Measurements from ENCODE around the gene VWA7. TPM values are rescaled to one million over a fixed set of nuclear protein-coding genes. Genes with fewer than 3 reads are reported as not detected.
A peak's percentile ranks its signal among the peaks of the same experiment; 100 is the strongest.

VWA7 gene
- total RNA-seq, 1 donor from 2014 or later = 0.26 TPM

GRCh38 chr6:31736768-31737314, 40.3 kb downstream of the VWA7 start:
- Histone ChIP-seq H3K27me3 (ENCODE audit: control insufficient read depth, insufficient read depth, low read length) (no peaks in the 10 kb centered on the region), H3K36me3 (ENCODE audit: control insufficient read depth, insufficient read depth, low read length) (peaks cover 20% of the 10 kb centered on the region), H3K4me3 (ENCODE audit: low read depth, low read length) (peak overlapping the region; percentile 52)
- FAIRE-seq (no peak), DNase-seq (ENCODE audit: low read depth) (no peak)
- no peak for TF ChIP-seq CTCF (IDR thresholded peaks at IDR 0.05; ENCODE audit: insufficient read depth, low read length, severe bottlenecking)

- DNase-seq (ENCODE audit: low read depth) = peak; percentile 76
- H3K27me3 ChIP-seq (ENCODE audit: control insufficient read depth, insufficient read depth, low read length) = no peaks in the 10 kb centered on the region
- H3K36me3 ChIP-seq (ENCODE audit: control insufficient read depth, insufficient read depth, low read length) = peaks cover 19% of the 10 kb centered on the region
- no peak for FAIRE-seq
- peak within 1 kb of the TSS; percentile 52 for H3K4me3 ChIP-seq (ENCODE audit: low read depth, low read length)
- no peak for TF ChIP-seq CTCF (IDR thresholded peaks at IDR 0.05; ENCODE audit: insufficient read depth, low read length, severe bottlenecking)
These were observed 40.9 kb downstream of the VWA7 start, which contains the start of gene CLIC1 for GRCh38 chr6:31736021-31736767. CLIC1 (minus strand) TSS chr6:31736530; CDS start chr6:31736300, 230 bp downstream.

- Histone ChIP-seq H3K27me3 (ENCODE audit: control insufficient read depth, insufficient read depth, low read length) (no peaks in the 10 kb centered on the region), H3K36me3 (ENCODE audit: control insufficient read depth, insufficient read depth, low read length) (peaks cover 21% of the 10 kb centered on the region), H3K4me3 (ENCODE audit: low read depth, low read length) (peak overlapping the region; percentile 52)
- no peak for TF ChIP-seq CTCF (IDR thresholded peaks at IDR 0.05; ENCODE audit: insufficient read depth, low read length, severe bottlenecking)
- DNase-seq (ENCODE audit: low read depth) (peak; percentile 86), FAIRE-seq (no peak)
These were observed 42.2 kb downstream of the VWA7 start for GRCh38 chr6:31734821-31735406.

- H3K4me3 ChIP-seq (ENCODE audit: low read depth, low read length) = peak overlapping the region; percentile 52
- no peak for TF ChIP-seq CTCF (IDR thresholded peaks at IDR 0.05; ENCODE audit: insufficient read depth, low read length, severe bottlenecking)
- no peak for FAIRE-seq
- no peak for DNase-seq (ENCODE audit: low read depth)
- H3K27me3 ChIP-seq (ENCODE audit: control insufficient read depth, insufficient read depth, low read length) = no peaks in the 10 kb centered on the region
- peaks cover 21% of the 10 kb centered on the region for H3K36me3 ChIP-seq (ENCODE audit: control insufficient read depth, insufficient read depth, low read length)
These were observed 42.8 kb downstream of the VWA7 start for GRCh38 chr6:31734247-31734820.

GRCh38 chr6:31733734-31734133, 43.4 kb downstream of the VWA7 start:
- FAIRE-seq (no peak), DNase-seq (ENCODE audit: low read depth) (no peak)
- Histone ChIP-seq H3K27me3 (ENCODE audit: control insufficient read depth, insufficient read depth, low read length) (no peaks in the 10 kb centered on the region), H3K4me3 (ENCODE audit: low read depth, low read length) (no peak overlapping the region), H3K36me3 (ENCODE audit: control insufficient read depth, insufficient read depth, low read length) (peaks cover 21% of the 10 kb centered on the region)
- TF ChIP-seq CTCF (IDR thresholded peaks at IDR 0.05; ENCODE audit: insufficient read depth, low read length, severe bottlenecking) = no peak

Data from bronchial epithelial cell (primary cell).